NCI-H446 treated with DMSO at 0.1 percent for 48 hours (cell line): ENCODE data around the gene IL9.

Experiments used
- DNase-seq: peaks from one replicate; lab custom pipeline; 2025; lab: John Stamatoyannopoulos, UW

Gene IL9

GRCh38 chr5:135895474-135896006 is at the start of gene IL9:
IL9 (minus strand) TSS chr5:135895841; CDS start chr5:135895816, 25 bp downstream.
- no peak for DNase-seq

DNA sequence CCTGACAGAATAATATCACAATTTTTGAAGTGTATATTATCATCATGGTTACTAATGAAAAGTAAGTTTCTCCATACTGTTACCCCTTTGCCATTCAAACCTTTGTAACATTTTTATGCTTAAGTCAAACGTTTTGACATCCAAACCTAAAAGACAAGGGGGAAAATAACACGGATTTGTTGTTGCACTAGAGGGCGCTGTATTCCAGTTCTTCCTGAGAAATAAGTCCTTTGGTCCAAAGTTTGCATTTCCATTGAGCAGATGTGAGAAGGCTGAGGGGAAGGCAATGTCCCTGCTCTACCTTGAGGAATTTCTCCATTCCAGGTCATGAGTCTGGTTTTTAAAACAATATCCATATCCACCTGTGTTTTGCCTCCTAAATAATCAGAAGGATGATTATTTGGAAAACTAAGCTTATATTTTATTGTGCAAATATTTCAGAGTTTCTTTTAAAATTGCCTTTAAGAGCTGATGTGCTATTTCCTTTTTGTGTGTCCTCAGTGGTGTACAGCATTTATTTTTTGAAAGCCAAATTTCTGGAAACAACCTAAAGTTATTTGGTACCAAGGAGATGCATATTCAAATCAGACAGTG is 49.4 kb upstream of the IL9 start:
- peak; percentile 59 for DNase-seq

DNA sequence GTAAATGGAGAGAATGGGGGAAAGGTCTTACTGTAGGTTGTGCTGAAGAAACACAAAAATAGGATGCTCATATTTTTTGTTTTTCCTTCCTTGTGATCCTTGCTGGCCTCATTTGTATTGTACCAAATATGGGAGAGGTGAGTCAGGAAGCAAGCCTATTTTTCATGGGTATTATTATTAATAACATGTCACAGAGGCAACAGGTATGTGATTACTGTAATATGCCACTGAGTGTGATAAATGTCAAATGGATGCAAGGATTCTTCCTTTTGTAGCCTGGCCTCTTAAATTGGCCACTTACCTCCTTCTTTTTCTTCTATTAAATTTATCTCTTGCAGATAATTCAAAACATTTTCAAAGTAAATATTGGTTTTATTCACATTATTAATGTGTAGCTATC is 48.9 kb upstream of the IL9 start:
- no peak for DNase-seq

GRCh38 chr5:135942202-135942771 is 46.6 kb upstream of the IL9 start:
- DNase-seq = no peak

GRCh38 chr5:135941711-135942110 is 46.1 kb upstream of the IL9 start:
- DNase-seq = no peak

DNA sequence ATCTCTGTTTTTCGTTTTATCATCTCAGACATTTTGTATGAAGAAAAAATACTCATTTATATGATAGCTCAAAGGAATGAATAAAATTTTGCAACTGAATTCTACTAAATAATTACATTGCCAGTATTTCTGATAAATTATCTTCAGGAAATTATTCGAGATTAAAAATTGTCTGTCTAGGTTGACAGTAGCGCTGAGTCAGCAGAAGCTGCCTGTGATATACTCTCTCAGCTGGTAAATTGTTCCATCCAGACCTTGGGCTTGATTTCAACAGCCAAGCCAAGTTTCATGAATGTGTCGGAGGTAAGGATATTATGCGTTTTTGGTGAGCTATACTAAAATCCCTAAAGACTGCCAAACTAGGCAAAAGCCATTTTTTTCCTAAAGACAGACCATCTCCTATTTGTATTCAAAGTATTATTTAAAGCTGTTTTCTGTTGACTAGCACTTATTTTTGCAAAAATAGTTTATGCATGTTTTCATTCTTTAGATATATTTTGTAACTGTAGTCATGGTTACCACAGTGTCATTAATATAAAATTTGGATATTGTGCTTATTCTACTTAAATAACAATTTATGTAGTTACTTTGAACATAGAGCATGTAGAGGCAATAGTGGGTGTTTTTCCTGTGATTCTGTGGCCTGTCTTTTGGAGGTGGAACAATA is 41.7 kb upstream of the IL9 start:
- no peak for DNase-seq

DNA sequence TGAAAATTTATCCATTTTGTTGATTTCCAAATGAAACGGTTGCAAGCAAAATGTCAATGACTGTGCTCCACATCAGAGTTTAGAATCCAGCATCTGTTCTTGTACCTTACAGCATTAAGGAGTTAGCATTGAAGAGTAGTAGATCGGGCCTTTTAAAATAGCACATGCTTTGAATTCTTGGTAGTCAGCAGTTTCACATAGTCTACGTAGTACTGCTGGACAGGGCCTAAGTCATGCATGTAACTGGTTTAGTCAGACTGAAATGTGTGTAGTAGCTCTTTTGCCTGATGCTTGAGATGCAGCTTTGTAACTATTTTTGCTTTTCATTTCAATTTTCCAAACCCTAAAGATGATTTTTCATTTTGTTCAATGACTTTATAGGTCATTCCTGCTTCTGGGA is 39.3 kb upstream of the IL9 start:
- DNase-seq = no peak

DNA sequence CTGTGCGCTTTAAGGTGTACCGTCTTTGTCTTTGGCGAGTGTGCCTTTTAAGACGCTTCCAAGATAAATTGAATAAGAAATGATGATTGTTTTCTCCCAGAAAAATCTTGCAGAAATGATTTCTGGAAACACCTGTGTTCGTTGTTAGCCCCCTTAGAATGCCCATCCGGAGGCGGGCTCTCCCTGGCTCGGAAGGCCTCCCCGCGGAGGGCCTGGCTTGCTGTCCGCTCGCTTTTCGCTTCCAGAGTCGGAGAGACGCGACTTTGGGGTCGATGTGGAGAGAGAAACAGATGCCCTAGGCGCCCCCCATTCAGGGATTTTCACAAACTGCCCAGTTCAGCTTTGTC is 35.3 kb upstream of the IL9 start:
- DNase-seq = no peak

GRCh38 chr5:135930029-135930948 is 34.6 kb upstream of the IL9 start:
- no peak for DNase-seq

- DNase-seq = no peak
Measured at GRCh38 chr5:135921388-135921787, 25.7 kb upstream of the IL9 start.

DNA sequence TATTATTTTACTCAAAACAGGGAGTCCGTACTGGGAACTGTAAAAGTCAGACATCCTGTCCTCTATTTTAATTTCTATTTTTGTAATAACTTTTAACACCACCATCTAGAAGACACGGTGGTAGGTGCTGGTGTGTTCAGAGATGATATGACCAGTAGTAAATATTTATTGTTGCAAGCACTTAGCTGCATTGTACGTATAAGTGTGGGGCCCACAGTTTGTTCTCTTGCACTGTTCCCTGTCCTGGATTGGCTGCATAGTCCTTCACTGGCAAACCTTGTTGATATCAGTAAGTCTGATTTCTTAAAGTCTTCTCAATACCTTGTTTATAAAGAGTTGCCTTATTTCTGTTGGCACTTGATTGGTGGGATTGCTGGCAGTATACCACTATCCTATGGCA is 24.6 kb upstream of the IL9 start:
- DNase-seq = no peak

- DNase-seq = no peak
Measured at GRCh38 chr5:135916638-135917263, 21.1 kb upstream of the IL9 start.

GRCh38 chr5:135915466-135916001 is 19.9 kb upstream of the IL9 start:
- no peak for DNase-seq

DNA sequence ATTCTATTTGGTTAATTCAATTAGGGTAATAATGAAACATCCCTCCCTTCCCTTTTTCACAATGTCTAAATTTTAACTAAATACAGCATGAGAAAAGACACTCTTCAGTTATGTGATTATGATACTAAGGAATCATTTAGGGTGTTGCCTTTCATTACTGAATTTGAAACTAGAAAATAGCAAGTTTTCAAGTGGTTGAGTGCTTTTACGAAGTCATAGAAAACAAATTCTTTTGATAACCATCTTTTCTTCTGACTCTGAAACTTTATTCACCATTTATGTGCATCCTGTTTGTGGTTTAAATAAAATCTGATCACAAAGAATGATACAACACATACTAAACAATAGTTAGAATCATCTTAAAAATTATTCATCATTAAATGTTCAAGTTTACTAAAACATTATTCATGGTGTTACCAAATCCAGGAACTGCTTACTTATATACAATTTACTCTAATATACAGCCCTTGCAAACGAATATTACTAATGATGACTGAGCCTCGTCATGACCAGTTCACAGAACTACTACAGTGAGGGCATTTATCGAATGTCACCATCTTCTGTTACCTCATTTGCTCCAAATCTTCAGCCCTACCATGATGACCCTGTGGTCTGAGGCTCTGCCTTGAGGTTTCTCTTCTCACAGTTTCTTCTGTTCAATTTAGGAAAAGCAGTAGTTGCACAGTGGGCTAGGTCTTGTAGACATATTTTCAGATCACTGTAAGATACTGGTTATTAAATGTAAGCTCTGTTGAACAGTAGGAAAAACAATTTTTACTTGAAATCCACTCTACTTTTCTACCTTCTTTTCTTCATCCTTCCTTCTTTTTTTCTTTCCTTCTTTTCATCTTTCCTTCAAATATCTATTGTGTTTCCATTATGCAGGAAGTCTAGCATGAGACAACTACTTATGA is 18.3 kb upstream of the IL9 start:
- no peak for DNase-seq

DNA sequence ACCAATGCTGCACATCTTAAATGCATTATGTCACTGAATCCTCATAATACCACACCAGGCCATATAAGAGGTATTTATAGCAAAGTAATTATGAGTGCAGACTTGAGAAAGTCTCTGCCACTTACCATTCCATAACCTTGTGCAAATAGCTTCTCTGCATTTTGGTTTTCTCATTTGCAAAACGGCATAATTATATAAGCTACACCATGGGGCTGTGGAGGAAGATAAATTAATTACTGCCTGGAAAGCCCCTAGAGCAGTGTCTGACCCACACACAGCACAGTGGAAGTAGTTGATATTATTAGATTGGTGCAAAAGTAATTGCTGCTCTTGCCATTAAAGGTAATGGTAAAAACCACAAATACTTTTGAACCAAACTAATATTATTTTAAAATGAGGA is 9.5 kb upstream of the IL9 start:
- DNase-seq = no peak

GRCh38 chr5:135901633-135902032 is 6.0 kb upstream of the IL9 start:
- no peak for DNase-seq

GRCh38 chr5:135900276-135900675 is 4.6 kb upstream of the IL9 start:
- no peak for DNase-seq

- no peak for DNase-seq
Measured at GRCh38 chr5:135898651-135899050, 3.0 kb upstream of the IL9 start.

DNA sequence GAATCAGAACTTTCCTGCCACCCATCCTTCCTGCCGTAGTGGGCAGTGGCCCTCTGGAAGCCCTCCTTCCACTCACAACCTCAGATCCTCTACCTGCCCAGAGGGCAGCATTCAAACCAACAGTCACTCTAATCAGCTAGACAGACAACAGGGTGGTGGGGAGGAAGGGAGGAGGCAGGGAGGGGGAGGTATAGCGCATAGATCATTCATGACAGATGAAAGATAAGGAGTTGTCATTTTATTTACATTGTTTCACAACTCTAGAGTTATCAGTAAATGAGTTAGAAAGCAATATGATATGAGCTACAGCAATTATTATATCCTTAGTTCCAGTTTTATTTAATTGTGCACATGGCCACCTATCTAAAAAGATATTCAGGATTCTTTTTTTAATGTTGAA is 852 bp downstream of the IL9 start:
- DNase-seq = no peak

DNA sequence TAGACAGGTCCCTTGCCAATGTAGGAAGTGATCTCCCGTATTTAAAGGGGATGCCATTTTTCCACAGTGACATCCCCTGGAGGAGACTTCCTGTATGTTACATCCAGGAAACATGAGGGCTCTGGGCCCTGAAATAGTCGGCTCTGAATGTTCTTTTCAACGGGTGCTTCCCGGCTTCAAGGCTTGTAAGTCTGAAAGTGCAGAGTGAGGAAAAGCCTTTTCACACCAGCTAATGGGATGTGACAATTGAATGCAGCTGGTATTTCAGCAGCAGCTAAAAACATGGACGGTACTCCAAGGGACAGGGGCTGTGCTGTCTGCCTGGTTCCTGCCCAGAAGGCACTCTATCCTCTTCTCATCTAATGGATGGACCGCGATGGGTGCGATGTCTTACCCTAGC is 1.4 kb downstream of the IL9 start:
- no peak for DNase-seq

DNA sequence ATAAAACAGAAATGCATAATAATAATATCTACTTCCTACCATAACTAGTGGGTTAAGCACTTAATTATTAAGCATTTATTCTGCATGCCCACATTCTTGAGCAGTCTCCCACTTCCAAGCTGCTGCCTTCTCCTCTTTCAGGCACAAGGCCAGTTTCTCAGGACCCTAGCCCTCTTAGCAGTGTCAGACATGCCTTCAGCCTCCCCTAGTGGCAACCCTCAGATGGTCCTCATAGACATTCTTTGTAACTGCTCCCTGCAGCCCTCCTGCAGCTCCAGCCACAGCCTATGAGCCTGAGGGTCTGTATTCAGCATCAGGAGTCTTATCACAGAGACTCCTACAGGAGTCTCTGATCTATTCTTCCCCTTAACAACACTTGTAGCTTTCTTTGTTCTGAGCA is 3.9 kb downstream of the IL9 start:
- DNase-seq = no peak
